Effector CD4-positive, alpha-beta T cell (primary cell): ENCODE data around the gene IRF2BP2.

Experiments
- DNase-seq: peaks from one replicate; pipeline ENCODE4 v3.0.0-alpha.2; 2020

Gene IRF2BP2

GRCh38 chr1:234612352-234613127 is 2.6 kb upstream of the IRF2BP2 start:
- peak; percentile 81 for DNase-seq

DNA sequence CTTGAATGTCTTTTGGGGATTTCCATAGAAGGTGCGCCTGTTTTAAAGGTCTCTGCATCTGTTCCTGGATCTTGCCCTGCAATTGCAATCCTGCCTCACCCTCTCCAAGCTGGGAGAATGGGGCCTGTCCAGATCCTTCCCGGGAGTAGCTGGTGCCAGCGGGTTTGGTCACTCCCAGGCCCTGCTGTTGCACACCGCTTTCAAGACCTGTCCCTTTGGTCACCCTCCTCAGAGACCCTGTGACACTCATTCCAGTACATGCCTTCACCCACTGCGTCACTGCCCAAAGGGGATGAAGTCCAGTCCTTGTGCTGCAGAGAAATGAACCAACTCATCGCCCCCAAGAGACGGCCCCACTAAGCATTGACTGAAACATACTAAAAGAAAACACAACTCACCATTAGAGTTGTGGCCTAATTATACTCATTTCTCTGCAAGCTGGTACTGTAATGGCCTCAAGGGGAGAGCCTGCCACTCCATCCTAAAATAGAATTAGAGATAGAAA is 1.9 kb upstream of the IRF2BP2 start:
- DNase-seq: peak; percentile 33

- DNase-seq: peak; percentile 68
Measured at GRCh38 chr1:234611225-234611846, 1.4 kb upstream of the IRF2BP2 start.

DNA sequence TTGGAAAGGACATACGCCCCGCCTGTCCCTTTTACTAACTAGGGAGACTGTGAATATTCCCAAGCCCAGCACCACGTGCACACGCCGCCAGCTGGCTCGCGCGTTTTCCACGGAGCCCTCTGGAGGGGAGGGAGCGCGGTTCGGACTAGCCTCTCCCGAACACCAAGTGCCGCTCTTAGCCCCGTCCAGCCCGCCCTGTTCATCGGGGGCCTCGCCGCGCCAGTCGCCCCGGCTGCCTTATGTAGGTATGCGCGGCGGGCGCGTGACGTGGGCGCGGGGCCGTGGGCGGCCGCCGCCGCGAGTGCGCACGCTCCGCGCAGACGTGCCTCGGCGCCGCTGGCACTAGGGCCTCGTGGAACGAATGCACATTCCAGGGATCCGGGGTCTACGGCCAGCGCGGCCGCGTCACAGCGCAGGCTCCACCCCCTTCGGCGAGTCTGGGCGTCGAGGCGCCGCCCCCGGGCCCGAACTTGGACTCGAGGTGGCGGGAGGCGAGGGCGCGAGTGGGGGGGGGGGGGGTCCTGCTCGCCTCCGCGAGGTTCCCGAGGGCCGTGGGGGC is 767 bp upstream of the IRF2BP2 start:
- peak; percentile 84 for DNase-seq

- DNase-seq: no peak
Measured at GRCh38 chr1:234609691-234610042, 311 bp downstream of the IRF2BP2 start.

DNA sequence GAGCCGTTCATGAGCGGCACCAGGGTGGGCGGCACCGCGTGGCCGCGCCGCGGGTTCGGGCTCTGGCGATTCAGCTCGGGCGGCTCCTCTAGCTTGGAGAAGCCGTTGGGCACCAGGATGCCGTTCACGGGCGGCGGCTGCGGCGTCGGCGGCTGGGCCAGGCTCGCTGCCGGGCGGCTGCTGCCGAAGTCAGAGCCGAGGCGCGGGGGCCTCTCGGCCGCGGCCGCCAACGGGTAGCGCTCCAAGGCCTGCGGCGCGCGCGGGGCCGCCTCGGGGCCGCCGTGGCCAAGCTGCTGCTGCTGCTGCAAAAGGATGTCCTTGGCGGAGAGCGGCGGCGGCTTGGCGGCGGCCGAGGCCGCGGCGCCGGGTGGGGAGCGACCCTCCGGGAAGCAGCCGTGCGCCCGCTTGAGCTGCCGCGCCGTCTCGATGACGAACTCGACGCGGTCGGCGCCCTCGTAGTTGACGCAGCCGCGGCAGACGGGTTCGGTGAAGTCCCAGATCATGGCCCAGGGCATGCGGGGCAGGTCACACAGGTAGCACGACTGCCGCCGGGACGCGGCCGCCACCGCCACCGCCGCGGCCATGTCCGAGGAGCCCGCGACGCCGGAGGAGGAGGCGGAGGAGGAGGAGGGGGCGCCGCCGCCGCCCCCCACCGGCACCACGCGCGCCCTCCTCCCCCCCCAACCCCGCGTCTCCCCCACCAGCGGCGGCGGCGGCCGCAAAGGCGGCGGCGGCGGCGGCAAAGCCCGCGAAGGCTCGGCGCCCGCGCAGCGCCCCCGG is 877 bp downstream of the IRF2BP2 start:
- peak; percentile 75 for DNase-seq

GRCh38 chr1:234608025-234608910 is 1.7 kb downstream of the IRF2BP2 start:
- DNase-seq: peak; percentile 81

DNA sequence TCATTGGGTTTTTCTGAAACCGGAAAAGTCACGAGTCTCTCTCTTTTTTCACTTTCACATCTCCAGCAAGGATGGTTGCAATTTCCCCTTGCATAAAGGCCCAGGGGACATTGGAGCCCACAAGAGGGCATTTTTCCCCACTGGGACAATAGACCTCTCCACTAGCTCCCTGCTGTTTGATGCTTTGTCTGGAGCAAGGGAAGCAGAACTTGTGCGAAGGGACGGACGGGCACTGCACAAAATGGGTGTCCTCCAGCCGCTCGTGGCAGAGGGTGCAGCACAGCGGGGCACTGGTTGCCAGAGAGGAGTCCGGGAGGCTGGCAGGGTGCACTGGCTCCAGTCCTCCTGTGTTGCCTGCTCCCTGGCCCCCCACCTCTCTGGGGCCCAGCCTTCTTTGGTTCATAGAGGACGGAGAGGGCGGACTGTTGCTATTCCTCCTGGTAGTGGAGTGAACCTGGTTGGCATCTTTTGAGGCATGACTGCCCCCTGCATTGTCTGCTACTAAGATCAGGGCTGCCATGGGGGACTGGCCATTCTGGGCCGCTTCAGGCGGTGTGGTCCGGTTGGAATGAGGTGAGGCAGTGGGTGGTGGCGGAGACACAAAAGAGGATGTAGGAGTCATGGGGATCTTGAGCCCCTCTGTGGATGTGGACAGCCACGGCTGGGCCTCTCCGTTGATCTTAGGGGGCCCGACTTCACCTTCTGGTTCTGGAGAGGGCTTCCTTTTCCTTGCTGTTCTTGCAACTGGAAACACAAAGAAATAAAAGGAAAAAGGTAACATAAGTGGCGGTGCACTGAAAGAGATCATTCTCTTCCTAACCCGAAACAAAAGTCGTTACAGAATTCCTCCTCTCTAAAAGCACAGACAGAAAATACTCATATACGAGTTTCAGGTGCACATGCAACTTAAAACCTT is 2.6 kb downstream of the IRF2BP2 start:
- no peak for DNase-seq

GRCh38 chr1:234606784-234607108 is 3.2 kb downstream of the IRF2BP2 start:
- no peak for DNase-seq

- DNase-seq: peak; percentile 34
Measured at GRCh38 chr1:234605983-234606783, 3.8 kb downstream of the IRF2BP2 start.

DNA sequence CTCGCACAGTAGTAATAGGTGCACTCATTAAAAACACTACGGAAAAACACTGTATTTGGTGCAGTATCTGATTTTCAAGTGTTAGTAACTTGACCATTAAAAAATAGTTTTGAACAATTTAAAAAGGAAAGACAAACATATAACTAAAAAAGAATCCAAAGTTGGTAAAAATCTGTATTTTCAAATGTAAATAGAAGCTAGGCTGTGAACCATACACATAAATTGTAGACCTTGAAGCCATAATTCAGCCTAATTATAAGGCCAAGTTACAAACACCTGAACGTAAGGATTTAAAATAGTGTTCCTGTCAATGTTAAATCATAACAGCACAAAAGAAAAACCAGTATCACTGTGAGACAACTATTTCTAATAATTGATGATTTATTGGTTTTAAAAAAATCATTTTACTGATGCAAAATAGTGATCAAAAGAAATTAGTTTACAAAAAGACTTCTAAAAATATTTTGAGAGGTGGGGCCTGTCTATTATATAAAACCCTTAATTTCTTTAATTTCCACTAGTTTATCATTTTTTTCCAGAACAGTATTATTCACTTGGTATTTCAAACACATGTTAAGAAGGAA is 4.5 kb downstream of the IRF2BP2 start:
- DNase-seq: no peak

DNA sequence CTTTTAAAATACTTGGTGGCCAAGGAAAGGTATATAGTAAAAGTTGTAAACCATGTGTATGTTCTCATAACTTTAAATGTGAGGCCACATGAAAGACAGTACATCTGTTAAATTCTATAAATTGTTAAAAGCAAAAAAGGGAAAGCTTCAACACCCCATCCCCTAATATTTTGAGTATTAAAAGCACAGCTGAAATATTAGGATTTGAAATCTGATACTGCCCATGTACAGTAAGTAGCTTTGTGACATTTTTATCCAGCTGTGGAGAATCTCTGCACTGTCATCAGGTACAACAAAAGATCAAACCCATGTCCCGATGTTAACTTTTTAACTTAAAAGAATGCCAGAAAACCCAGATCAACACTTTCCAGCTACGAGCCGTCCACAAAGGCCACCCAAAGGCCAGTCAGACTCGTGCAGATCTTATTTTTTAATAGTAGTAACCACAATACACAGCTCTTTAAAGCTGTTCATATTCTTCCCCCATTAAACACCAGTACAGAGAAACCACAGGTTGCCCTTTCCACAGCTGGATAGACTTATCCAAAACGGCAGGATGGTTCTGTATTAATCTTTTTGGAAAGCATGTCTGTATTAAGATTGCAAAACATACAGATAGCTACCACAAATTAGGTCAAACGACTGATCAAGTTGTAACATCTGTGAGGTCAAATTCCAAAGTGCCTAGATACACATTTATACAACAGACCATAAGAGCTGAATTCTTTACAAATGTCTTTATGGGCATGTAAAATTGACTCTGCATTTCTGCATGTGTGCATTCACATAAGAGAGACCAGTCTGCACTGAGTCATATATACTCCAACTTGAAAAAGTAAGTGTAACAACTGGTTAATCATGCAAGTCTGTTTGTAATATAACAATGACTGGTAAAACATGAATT is 5.2 kb downstream of the IRF2BP2 start:
- no peak for DNase-seq

- no peak for DNase-seq
Measured at GRCh38 chr1:234603221-234604204, 6.5 kb downstream of the IRF2BP2 start.

DNA sequence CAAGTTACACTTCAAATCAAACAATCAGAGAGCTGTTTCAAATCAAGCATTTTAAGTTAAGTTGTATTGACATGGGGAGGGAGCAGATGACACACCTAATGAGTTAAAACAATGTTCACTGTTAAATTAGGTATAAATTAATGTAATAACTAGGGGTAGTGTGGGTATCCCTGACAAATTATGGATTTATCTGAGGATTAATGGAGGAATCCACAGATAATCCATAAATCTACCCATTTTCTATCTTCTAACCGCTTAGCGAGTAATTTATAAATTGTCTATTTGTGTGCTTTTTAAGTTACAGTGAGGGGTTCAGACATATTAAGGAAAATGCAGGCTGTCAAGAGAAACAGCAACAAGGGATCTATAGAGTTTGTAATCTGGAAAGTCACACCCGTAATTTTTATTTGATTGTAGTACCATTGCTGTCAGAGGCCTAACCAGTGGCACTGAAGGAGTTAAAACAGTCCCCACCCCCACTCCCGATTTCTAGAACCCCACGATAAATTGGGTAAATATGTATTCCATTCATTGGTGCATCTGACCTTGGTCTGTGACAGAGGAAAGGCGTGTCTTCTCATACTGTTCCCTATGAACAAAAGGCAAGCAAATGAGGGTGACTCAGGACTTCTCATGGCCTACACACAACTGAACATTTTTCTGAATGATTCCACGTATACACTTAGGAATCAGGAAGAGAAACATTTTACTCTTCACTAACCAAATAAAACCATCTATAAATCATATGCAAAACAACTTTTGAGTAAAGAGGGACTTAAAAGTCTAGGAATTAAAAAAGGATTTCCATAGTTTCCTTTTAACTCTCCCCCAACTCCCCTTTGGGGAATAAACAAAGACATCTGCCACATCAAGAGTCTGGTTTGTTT is 7.4 kb downstream of the IRF2BP2 start:
- no peak for DNase-seq

DNA sequence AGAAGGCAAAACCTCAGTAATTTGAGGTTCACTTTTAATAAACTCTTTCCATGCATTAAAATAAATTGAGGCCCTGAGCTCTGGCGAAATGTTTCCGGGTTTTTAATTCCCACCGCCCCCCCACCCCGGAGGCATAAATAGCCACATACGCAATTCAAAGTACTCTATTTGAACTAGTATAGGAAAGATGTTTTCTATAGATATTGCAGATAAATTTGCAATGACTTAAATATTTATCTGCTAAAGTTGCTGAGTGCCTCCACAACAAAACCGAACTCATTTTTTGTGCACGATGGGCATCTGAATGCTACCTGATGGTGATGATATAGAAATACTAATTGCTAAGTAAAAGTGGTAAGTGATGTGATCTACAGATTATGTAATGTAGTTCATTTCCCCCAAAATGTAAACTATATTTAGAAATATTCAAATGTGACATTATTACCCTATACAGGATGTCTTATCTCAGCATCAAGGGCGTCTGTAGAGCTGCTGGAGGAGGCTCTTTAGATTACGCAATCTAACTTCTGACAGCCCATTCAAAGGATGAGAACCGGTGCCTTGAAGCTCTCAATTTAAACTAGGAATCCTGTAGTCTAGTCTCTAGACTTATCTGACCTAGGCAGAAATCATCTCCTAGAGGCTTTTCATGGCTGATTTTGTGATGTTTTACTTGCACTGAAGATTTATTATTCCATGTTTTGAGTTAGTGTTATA is 8.5 kb downstream of the IRF2BP2 start:
- DNase-seq: peak; percentile 33
